ENCODE results near the gene LRRC49.

- TF ChIP-seq FOXP2 (optimal IDR thresholded peaks at IDR 0.05; ENCODE audit: control extremely low read depth, extremely low read length, insufficient read depth), result no peak
- TF ChIP-seq EZH2 (IDR thresholded peaks at IDR 0.05), result no peak
- TF ChIP-seq POLR2AphosphoS5 (IDR thresholded peaks at IDR 0.05; ENCODE audit: borderline replicate concordance, low read depth, low read length), result no peak
Measured at GRCh38 chr15:71080166-71080565, 187.5 kb downstream of the LRRC49 start.
